GM12878 (cell line): ENCODE measurements around the gene CRELD2. TPM values are rescaled to one million over a fixed set of nuclear protein-coding genes. Genes with fewer than 3 reads are reported as not detected.

Source experiments
- ATAC-seq: fragments of 200-7000 bp; cut with Tn5 transposase; 3 replicates; pipeline ENCODE4 v1.9.1; 2020; ENCODE audit warnings: mild to moderate bottlenecking, moderate library complexity
- BruUV-seq: library from RNA; stranded (reverse); fragments of 400-500 nt; replicated peaks from 2 replicates; lab custom pipeline; 2021; lab: Mats Ljungman, UMichigan
- CTCF ChIA-PET: fragments of 300-600 bp; sonication (Branson Sonifier 250); formaldehyde crosslinking; extraction: SDS; loops from one replicate; lab custom pipeline; 2021; ENCODE audit warnings: inconsistent platforms; lab: Yijun Ruan, JAX
- POLR2A ChIA-PET: fragments of 350-600 bp; formaldehyde crosslinking; extraction: SDS; loops from one replicate; lab custom pipeline; 2021; ENCODE audit warnings: inconsistent platforms; lab: Charles Lee
- RAD21 ChIA-PET: fragments of 300-600 bp; sonication (Branson Sonifier 250); formaldehyde crosslinking; loops from one replicate; lab custom pipeline; 2023; ENCODE audit warnings: antibody characterized with exemption; ENCODE audit not compliant: unreplicated experiment; lab: Charles Lee
- SMC1A ChIA-PET: fragments of 300-600 bp; sonication (Branson Sonifier 250); formaldehyde crosslinking; loops from one replicate; lab custom pipeline; 2023; ENCODE audit not compliant: unreplicated experiment, uncharacterized antibody; lab: Charles Lee
- DNase-seq: peaks from one replicate; pipeline ENCODE4 v3.0.0-alpha.2; 2011; ENCODE audit warnings: low read depth, low spot score
- FAIRE-seq: peaks from 3 replicates; lab custom pipeline; 2011; peaks lifted over from hg19 to GRCh38; lab: Jason Lieb, UNC
- H2AFZ ChIP-seq: 2 replicates; pipeline ENCODE4 v1.6.0; 2011; ENCODE audit warnings: low read depth, low read length, control low read depth; ENCODE audit not compliant: control insufficient read depth
- H3K27ac ChIP-seq: 2 replicates; pipeline ENCODE4 v1.5.1; 2011; ENCODE audit warnings: control low read depth; ENCODE audit not compliant: control insufficient read depth, insufficient read depth
- H3K27me3 ChIP-seq, 2 experiments: replicated peaks in 1 of 2; 2 replicates each; pipeline versions ENCODE4 v1.6.0 to v1.6.1; 2011; ENCODE audit warnings: low read length in 1 of 2; ENCODE audit not compliant: control insufficient read depth in 2 of 2, insufficient read depth in 2 of 2
- H3K36me3 ChIP-seq, 2 experiments: 2 replicates each; pipeline ENCODE4 v1.5.1; 2011; ENCODE audit warnings: low read length in 1 of 2; ENCODE audit not compliant: control insufficient read depth in 2 of 2, insufficient read depth in 2 of 2
- H3K4me1 ChIP-seq: 2 replicates; pipeline ENCODE4 v1.6.1; 2011; ENCODE audit warnings: mild to moderate bottlenecking, low read length, moderate library complexity, mixed read lengths; ENCODE audit not compliant: control insufficient read depth, insufficient read depth
- H3K4me2 ChIP-seq: 2 replicates; pipeline ENCODE4 v1.6.0; 2011; ENCODE audit warnings: control low read depth; ENCODE audit not compliant: control insufficient read depth, insufficient read depth
- H3K4me3 ChIP-seq: fragments of 200-600 bp; sonication (generic); 2 replicates; pipeline ENCODE4 v1.5.1; 2016
- H3K79me2 ChIP-seq: 2 replicates; pipeline ENCODE4 v1.6.0; 2011; ENCODE audit warnings: low read length; ENCODE audit not compliant: control insufficient read depth, insufficient read depth
- H3K9ac ChIP-seq: 2 replicates; pipeline ENCODE4 v1.8.0; 2011; ENCODE audit warnings: low read length, control low read depth, mixed read lengths; ENCODE audit not compliant: control insufficient read depth, insufficient read depth
- H3K9me3 ChIP-seq: replicated peaks from 3 replicates; pipeline ENCODE4 v1.5.1; 2011; ENCODE audit warnings: mild to moderate bottlenecking, low read length; ENCODE audit not compliant: control insufficient read depth, insufficient read depth
- H4K20me1 ChIP-seq: 2 replicates; pipeline ENCODE4 v1.6.0; 2011; ENCODE audit not compliant: control insufficient read depth, insufficient read depth
- ATF7 ChIP-seq: fragments of 450-650 bp; IDR thresholded peaks from 2 replicates; pipeline ENCODE4 v1.6.1; 2016; ENCODE audit warnings: low read depth, mild to moderate bottlenecking
- BMI1 ChIP-seq: fragments of 450-650 bp; IDR thresholded peaks from 2 replicates; pipeline ENCODE4 v1.6.1; 2016; ENCODE audit warnings: mild to moderate bottlenecking, moderate library complexity, borderline replicate concordance
- CBX5 ChIP-seq: sonication (generic); IDR thresholded peaks from 2 replicates; pipeline ENCODE4 v1.6.1; 2016; ENCODE audit warnings: low read depth, moderate library complexity, mild to moderate bottlenecking, inconsistent platforms
- CHD2 ChIP-seq: IDR thresholded peaks from 2 replicates; pipeline ENCODE4 v1.6.1; 2011; ENCODE audit warnings: low read depth, low read length, improper control_type of control experiment, borderline replicate concordance
- CREB1 ChIP-seq: IDR thresholded peaks from 2 replicates; pipeline ENCODE4 v1.6.1; 2012; ENCODE audit warnings: low read depth, mild to moderate bottlenecking, inconsistent platforms
- HCFC1 ChIP-seq: fragments of 150-350 bp; IDR thresholded peaks from 2 replicates; pipeline ENCODE4 v1.6.1; 2014; ENCODE audit warnings: low read length
- HDAC6 ChIP-seq: fragments of 200-600 bp; sonication (generic); IDR thresholded peaks from one replicate; pipeline ENCODE4 v1.8.0; 2017; ENCODE audit warnings: antibody characterized with exemption; ENCODE audit not compliant: unreplicated experiment
- HDGF ChIP-seq: fragments of 450-650 bp; IDR thresholded peaks from 2 replicates; pipeline ENCODE4 v1.6.1; 2016; ENCODE audit warnings: antibody characterized with exemption
- IKZF1 ChIP-seq: fragments of 450-650 bp; conservative IDR thresholded peaks from 2 replicates; pipeline ENCODE4 v1.6.1; 2017; ENCODE audit warnings: antibody characterized with exemption, mild to moderate bottlenecking
- JUND ChIP-seq: IDR thresholded peaks from 2 replicates; pipeline ENCODE4 v1.6.1; 2012; ENCODE audit warnings: low read depth, mild to moderate bottlenecking, low read length, improper control_type of control experiment, moderate library complexity
- NFYB ChIP-seq: IDR thresholded peaks from 2 replicates; pipeline ENCODE4 v1.6.1; 2011; ENCODE audit warnings: low read depth, mild to moderate bottlenecking, low read length, improper control_type of control experiment, moderate library complexity; ENCODE audit not compliant: insufficient read depth
- PML ChIP-seq: IDR thresholded peaks from 2 replicates; pipeline ENCODE4 v1.6.1; 2012; ENCODE audit warnings: low read length, inconsistent platforms
- SIX5 ChIP-seq: IDR thresholded peaks from 2 replicates; pipeline ENCODE4 v1.6.1; 2011; ENCODE audit warnings: mild to moderate bottlenecking, low read depth, low read length, moderate library complexity; ENCODE audit not compliant: severe bottlenecking
- SREBF2 ChIP-seq: IDR thresholded peaks from 2 replicates; pipeline ENCODE4 v1.6.1; 2012; ENCODE audit warnings: mild to moderate bottlenecking, low read length
- WRNIP1 ChIP-seq: IDR thresholded peaks from 2 replicates; pipeline ENCODE4 v1.6.1; 2011; ENCODE audit warnings: low read depth, low read length, improper control_type of control experiment, borderline replicate concordance
- YY1 ChIP-seq: IDR thresholded peaks from 2 replicates; pipeline ENCODE4 v1.6.1; 2011; ENCODE audit warnings: low read depth, mild to moderate bottlenecking, low read length
- WGBS: methylation state at CpG from one replicate; pipeline ENCODE4 v1.1.6; 2016; ENCODE audit warnings: low lambda C conversion rate; ENCODE audit not compliant: insufficient replicate concordance, insufficient coverage; ENCODE audit errors: missing lambda C conversion rate; 5-methylcytosine and 5-hydroxymethylcytosine counted together
- in situ Hi-C: fragments of 300-500 bp; cut with MboI; formaldehyde crosslinking; loops from 9 replicates; pipeline ENCODE4 v1.14.3; 2018; ENCODE audit warnings: mixed read lengths
- intact Hi-C: fragments of 100-400 bp; cut with micrococcal nuclease; formaldehyde crosslinking; loops from one replicate; pipeline ENCODE4 v1.14.2; 2022; ENCODE audit not compliant: unreplicated experiment
- polyA plus RNA-seq, 11 experiments: library from polyadenylated mRNA; depleted of rRNA in 4 of 11; unstranded in 6 of 11; stranded (reverse) in 5 of 11; fragments of >200 nt; fragmentation: Nextera tagmentation in 4 of 11; fragmentation: Illumina TruSeq in 1 of 11; extraction: Ambion mirVana in 4 of 11; extraction: Trizol in 1 of 11; gene quantifications; 1 replicate in 1 of 11; 2 replicates in 10 of 11; pipeline versions ENCODE4 v1.2.1 to v1.2.3, GENCODE V29; 2011 to 2016; ENCODE audit warnings: inconsistent platforms in 2 of 11, missing spikeins in 2 of 11, low read depth in 1 of 11
- total RNA-seq, 4 experiments: library from RNA; depleted of rRNA in 3 of 4; stranded (reverse); fragments of >200 nt in 3 of 4; fragmentation: Illumina TruSeq in 1 of 4; extraction: Trizol in 1 of 4; gene quantifications; 2 replicates each; pipeline versions ENCODE4 v1.2.1 to v1.2.3, GENCODE V29; 2013 to 2021
- TF ChIP-seq, protein P1 (sequence below): fragments of 450-650 bp; IDR thresholded peaks from 2 replicates; pipeline ENCODE4 v1.6.1; 2017; ENCODE audit warnings: mild to moderate bottlenecking
- TF ChIP-seq, protein P2 (sequence below): fragments of 450-650 bp; IDR thresholded peaks from 2 replicates; pipeline ENCODE4 v1.6.1; 2016; ENCODE audit warnings: mild to moderate bottlenecking
- TF ChIP-seq, protein P3 (sequence below): IDR thresholded peaks from 2 replicates; pipeline ENCODE4 v1.6.1; 2012; ENCODE audit warnings: low read depth, low read length, improper control_type of control experiment
- TF ChIP-seq, protein P4 (sequence below): fragments of 450-650 bp; IDR thresholded peaks from 2 replicates; pipeline ENCODE4 v1.6.1; 2017; ENCODE audit warnings: low read depth, mild to moderate bottlenecking, moderate library complexity

Gene CRELD2
- total and polyA plus RNA-seq, 10 of the 15 experiments (the other 5 are each of a cell fraction or from before 2014, with no cell fraction given), result 9.4 to 111 (median 25.9) TPM

DNA sequence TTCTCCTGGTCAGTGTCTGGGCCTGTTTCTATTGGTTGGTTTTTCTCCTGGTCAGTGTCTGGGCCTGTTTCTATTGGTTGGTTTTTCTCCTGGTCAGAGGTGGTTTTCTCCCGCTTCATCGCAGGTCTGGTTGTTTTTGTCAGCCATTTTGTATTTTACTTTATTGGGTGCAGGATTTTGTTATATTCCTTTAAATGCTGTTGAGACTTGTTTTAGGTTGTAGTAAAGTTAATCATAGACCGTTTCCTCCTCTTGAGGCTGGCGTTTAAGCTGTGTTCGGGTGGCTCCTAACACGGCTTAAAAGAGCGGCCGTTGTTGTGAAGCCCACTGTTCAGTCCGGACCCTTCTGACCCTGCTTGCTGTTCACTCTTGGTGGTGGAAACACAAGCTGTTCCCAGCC lies 38.6 kb upstream of the CRELD2 start:
- WGBS, result 46% methylated on average over 9 of the region's 9 CpGs
- BruUV-seq, result TSS peak; percentile 81
- POLR2A ChIA-PET, result interaction anchor here (0.7 to 2.8 kb wide), 3 partner anchors 8 to 50 kb away, joined by 3 to 13 read pairs (median 4); no protein-coding TSS in a partner anchor
- TF ChIP-seq HDGF (no peak), JUND (no peak), PML (no peak), IKZF1 (no peak), NFYB (no peak), YY1 (0 out of 2 replicates have a peak, but pooled peaks have one; percentile 23), WRNIP1 (no peak), CBX5 (no peak), HDAC6 (no peak), CHD2 (no peak), ATF7 (no peak), HCFC1 (no peak), SIX5 (no peak), SREBF2 (no peak), CREB1 (no peak), BMI1 (no peak)
- TF ChIP-seq, protein P1, sequence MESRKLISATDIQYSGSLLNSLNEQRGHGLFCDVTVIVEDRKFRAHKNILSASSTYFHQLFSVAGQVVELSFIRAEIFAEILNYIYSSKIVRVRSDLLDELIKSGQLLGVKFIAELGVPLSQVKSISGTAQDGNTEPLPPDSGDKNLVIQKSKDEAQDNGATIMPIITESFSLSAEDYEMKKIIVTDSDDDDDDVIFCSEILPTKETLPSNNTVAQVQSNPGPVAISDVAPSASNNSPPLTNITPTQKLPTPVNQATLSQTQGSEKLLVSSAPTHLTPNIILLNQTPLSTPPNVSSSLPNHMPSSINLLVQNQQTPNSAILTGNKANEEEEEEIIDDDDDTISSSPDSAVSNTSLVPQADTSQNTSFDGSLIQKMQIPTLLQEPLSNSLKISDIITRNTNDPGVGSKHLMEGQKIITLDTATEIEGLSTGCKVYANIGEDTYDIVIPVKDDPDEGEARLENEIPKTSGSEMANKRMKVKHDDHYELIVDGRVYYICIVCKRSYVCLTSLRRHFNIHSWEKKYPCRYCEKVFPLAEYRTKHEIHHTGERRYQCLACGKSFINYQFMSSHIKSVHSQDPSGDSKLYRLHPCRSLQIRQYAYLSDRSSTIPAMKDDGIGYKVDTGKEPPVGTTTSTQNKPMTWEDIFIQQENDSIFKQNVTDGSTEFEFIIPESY, result peak; percentile 62; the same call in 1 of the 2 replicates
- TF ChIP-seq, protein P2, sequence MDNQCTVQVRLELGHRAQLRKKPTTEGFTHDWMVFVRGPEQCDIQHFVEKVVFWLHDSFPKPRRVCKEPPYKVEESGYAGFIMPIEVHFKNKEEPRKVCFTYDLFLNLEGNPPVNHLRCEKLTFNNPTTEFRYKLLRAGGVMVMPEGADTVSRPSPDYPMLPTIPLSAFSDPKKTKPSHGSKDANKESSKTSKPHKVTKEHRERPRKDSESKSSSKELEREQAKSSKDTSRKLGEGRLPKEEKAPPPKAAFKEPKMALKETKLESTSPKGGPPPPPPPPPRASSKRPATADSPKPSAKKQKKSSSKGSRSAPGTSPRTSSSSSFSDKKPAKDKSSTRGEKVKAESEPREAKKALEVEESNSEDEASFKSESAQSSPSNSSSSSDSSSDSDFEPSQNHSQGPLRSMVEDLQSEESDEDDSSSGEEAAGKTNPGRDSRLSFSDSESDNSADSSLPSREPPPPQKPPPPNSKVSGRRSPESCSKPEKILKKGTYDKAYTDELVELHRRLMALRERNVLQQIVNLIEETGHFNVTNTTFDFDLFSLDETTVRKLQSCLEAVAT, result peak; percentile 53; the same call in 1 of the 2 replicates
- TF ChIP-seq, protein P3, sequence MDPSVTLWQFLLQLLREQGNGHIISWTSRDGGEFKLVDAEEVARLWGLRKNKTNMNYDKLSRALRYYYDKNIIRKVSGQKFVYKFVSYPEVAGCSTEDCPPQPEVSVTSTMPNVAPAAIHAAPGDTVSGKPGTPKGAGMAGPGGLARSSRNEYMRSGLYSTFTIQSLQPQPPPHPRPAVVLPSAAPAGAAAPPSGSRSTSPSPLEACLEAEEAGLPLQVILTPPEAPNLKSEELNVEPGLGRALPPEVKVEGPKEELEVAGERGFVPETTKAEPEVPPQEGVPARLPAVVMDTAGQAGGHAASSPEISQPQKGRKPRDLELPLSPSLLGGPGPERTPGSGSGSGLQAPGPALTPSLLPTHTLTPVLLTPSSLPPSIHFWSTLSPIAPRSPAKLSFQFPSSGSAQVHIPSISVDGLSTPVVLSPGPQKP, result no peak
- TF ChIP-seq, protein P4, sequence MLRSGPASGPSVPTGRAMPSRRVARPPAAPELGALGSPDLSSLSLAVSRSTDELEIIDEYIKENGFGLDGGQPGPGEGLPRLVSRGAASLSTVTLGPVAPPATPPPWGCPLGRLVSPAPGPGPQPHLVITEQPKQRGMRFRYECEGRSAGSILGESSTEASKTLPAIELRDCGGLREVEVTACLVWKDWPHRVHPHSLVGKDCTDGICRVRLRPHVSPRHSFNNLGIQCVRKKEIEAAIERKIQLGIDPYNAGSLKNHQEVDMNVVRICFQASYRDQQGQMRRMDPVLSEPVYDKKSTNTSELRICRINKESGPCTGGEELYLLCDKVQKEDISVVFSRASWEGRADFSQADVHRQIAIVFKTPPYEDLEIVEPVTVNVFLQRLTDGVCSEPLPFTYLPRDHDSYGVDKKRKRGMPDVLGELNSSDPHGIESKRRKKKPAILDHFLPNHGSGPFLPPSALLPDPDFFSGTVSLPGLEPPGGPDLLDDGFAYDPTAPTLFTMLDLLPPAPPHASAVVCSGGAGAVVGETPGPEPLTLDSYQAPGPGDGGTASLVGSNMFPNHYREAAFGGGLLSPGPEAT, result no peak

More for the DNA sequence above, 38.6 kb upstream of the CRELD2 start:
- ATAC-seq, result no peak
- H3K27ac ChIP-seq, result peak overlapping the region; percentile 63
- peaks cover 48% of the 10 kb centered on the region for H3K79me2 ChIP-seq
- peaks cover 28% of the 10 kb centered on the region for H3K4me1 ChIP-seq
- H3K4me3 ChIP-seq, result peak overlapping the region; percentile 53
- H3K9me3 ChIP-seq, result peaks cover 4% of the 10 kb centered on the region; the same call in 2 of the 3 replicates
- peak overlapping the region; percentile 31 for H3K9ac ChIP-seq
- H4K20me1 ChIP-seq, result no peaks in the 10 kb centered on the region
- RAD21 ChIA-PET, result interaction anchor here (0.9 to 1.5 kb wide), 4 partner anchors 22 to 112 kb away, joined by 3 to 7 read pairs (median 4); no protein-coding TSS in a partner anchor
- intact Hi-C loops, result loop anchor here (1.0 to 2.0 kb wide), 3 partner anchors 25 to 50 kb away; partner anchors contain the start of genes ALG12 and CRELD2
- SMC1A ChIA-PET, result interaction anchor here (0.8 to 3.1 kb wide), 9 partner anchors 10 to 113 kb away, joined by 3 to 22 read pairs (median 4); no protein-coding TSS in a partner anchor
- in situ Hi-C loops, result no loop called here
- no peaks in the 10 kb centered on the region for H3K27me3 ChIP-seq
- H3K36me3 ChIP-seq, result peaks cover 12 to 14% of the 10 kb centered on the region in 2 experiments
- peak overlapping the region; percentile 91 for H3K4me2 ChIP-seq
- no peak overlapping the region for H2AFZ ChIP-seq
- CTCF ChIA-PET, result interaction anchor here (0.8 kb wide), 1 partner anchor 34 kb away, joined by 3 read pairs; no protein-coding TSS in a partner anchor
- no peak for FAIRE-seq
- DNase-seq, result no peak
